Sigmoid colon (tissue), 7 donors: ENCODE results near the gene HOXB9. TPM values are rescaled to one million over a fixed set of nuclear protein-coding genes. Genes with fewer than 3 reads are reported as not detected.

Source experiments
- DNase-seq: peaks from one replicate; pipeline ENCODE4 v3.0.0-alpha.2; 2019
- H3K27ac ChIP-seq, 4 donors: fragments of 200-600 bp; sonication (generic); one replicate each; pipeline ENCODE4 v1.5.1; 2016 to 2019; ENCODE audit warnings: mild to moderate bottlenecking in 1 of 4
- H3K27me3 ChIP-seq, 3 donors: fragments of 200-600 bp; sonication (generic); one replicate each; pipeline ENCODE4 v1.5.1; 2019; ENCODE audit warnings: mild to moderate bottlenecking in 1 of 3
- H3K36me3 ChIP-seq, 4 donors: fragments of 200-600 bp; sonication (generic); one replicate each; pipeline ENCODE4 v1.5.1; 2016 to 2019
- H3K4me1 ChIP-seq, 4 donors: fragments of 200-600 bp; sonication (generic); one replicate each; pipeline ENCODE4 v1.5.1; 2017 to 2019
- H3K4me3 ChIP-seq, 4 donors: fragments of 200-600 bp; sonication (generic); one replicate each; pipeline ENCODE4 v1.5.1; 2017 to 2019; ENCODE audit warnings: mild to moderate bottlenecking in 2 of 4, moderate library complexity in 1 of 4
- H3K9me3 ChIP-seq, 4 donors: fragments of 200-600 bp in 3 of 4; sonication (generic) in 3 of 4; one replicate each; pipeline versions ENCODE4 v1.5.1 to v1.6.1; 2013 to 2019
- CTCF ChIP-seq, 4 experiments: fragments of 450-650 bp in 3 of 4; fragments of 200-600 bp in 1 of 4; IDR thresholded peaks; one replicate each; pipeline ENCODE4 v1.5.1; 2016 to 2019; ENCODE audit warnings: antibody characterized with exemption in 4 of 4, mild to moderate bottlenecking in 3 of 4, moderate library complexity in 2 of 4
- EP300 ChIP-seq, 4 donors: sonication (generic); formaldehyde crosslinking; IDR thresholded peaks; one replicate each; pipeline ENCODE4 v1.6.1; 2017; ENCODE audit warnings: antibody characterized with exemption in 4 of 4
- POLR2A ChIP-seq, 2 donors: fragments of 450-650 bp; IDR thresholded peaks; one replicate each; pipeline ENCODE4 v1.6.1; 2016; ENCODE audit warnings: antibody characterized with exemption in 2 of 2, mild to moderate bottlenecking in 2 of 2, moderate library complexity in 2 of 2
- POLR2AphosphoS5 ChIP-seq, 4 donors: sonication (generic); formaldehyde crosslinking; IDR thresholded peaks; one replicate each; pipeline ENCODE4 v1.6.1; 2017; ENCODE audit warnings: antibody characterized with exemption in 4 of 4
- WGBS, 2 donors: extraction: QIAGEN DNeasy Blood & Tissue Kit; methylation state at CpG; one replicate each; pipeline ENCODE4 v1.1.7; 2013; 5-methylcytosine and 5-hydroxymethylcytosine counted together
- intact Hi-C: fragments of 100-400 bp; cut with DNase I; formaldehyde crosslinking; loops from one replicate; pipeline ENCODE4 v1.15.1; 2023
- polyA plus RNA-seq, 3 donors: library from polyadenylated mRNA; stranded (reverse); fragments of 200-250 nt; gene quantifications; one replicate each; pipeline ENCODE4 v1.2.3, GENCODE V29; 2013
- total RNA-seq, 4 donors: library from RNA; depleted of rRNA; stranded (reverse); fragments of >200 nt; gene quantifications; one replicate each; pipeline ENCODE4 v1.1.0, GENCODE V29; 2016
- donor health status: healthy with polysubstance abuse.
- donor health status: Bipolar disorder and iron deficiency.
- donor health status: healthy.

The HOXB9 gene
- total and polyA plus RNA-seq, 7 donors: 0.28 to 52.1 (median 18.0) TPM; not detected in 3

- peaks cover 79 to 100% (median 100%) of the 10 kb centered on the region in 3 donors for H3K27me3 ChIP-seq
- no peak for DNase-seq
- 16 to 51% methylated on average over 5 of the region's 5 CpGs for WGBS, 2 donors
Observed at GRCh38 chr17:48629411-48629759, 3.2 kb upstream of the HOXB9 start.

GRCh38 chr17:48628649-48629410 is 2.7 kb upstream of the HOXB9 start:
- Histone ChIP-seq H3K36me3 (no peaks in the 10 kb centered on the region), H3K4me3 (no peak overlapping the region), H3K4me1 (peaks cover 0 to 32% (median 28%) of the 10 kb centered on the region in 4 donors), H3K9me3 (no peaks in the 10 kb centered on the region), H3K27ac (no peak overlapping the region), H3K27me3 (peaks cover 78 to 100% (median 99%) of the 10 kb centered on the region in 3 donors)
- DNase-seq: no peak
- WGBS, 2 donors: 11 to 34% methylated on average over 5 of the region's 5 CpGs
- TF ChIP-seq POLR2A (IDR thresholded peaks at IDR 0.05): no peak
- no peak for TF ChIP-seq POLR2AphosphoS5 (IDR thresholded peaks at IDR 0.05)
- no peak for TF ChIP-seq CTCF (IDR thresholded peaks at IDR 0.05)
- TF ChIP-seq EP300 (IDR thresholded peaks at IDR 0.05): no peak
- intact Hi-C loops: no loop called here

More at GRCh38 chr17:48629411-48629759, 3.2 kb upstream of the HOXB9 start:
- H3K36me3 ChIP-seq: no peaks in the 10 kb centered on the region
- H3K4me1 ChIP-seq: peaks cover 0 to 37% (median 28%) of the 10 kb centered on the region in 4 donors
- H3K4me3 ChIP-seq: no peak overlapping the region
- intact Hi-C loops: no loop called here
- TF ChIP-seq POLR2A (IDR thresholded peaks at IDR 0.05): no peak
- H3K9me3 ChIP-seq: no peaks in the 10 kb centered on the region
- H3K27ac ChIP-seq: no peak overlapping the region

GRCh38 chr17:48627623-48628521 is 1.7 kb upstream of the HOXB9 start:
- peaks cover 0 to 26% (median 24%) of the 10 kb centered on the region in 4 donors for H3K4me1 ChIP-seq
- H3K4me3 ChIP-seq: no peak overlapping the region
- TF ChIP-seq EP300 (IDR thresholded peaks at IDR 0.05) (no peak), CTCF (IDR thresholded peaks at IDR 0.05) (no peak), POLR2AphosphoS5 (IDR thresholded peaks at IDR 0.05) (no peak), POLR2A (IDR thresholded peaks at IDR 0.05) (no peak)
- WGBS, 2 donors: 13 to 52% methylated on average over 27 of the region's 27 CpGs
- H3K27me3 ChIP-seq: peaks cover 74 to 100% (median 99%) of the 10 kb centered on the region in 3 donors
- no peaks in the 10 kb centered on the region for H3K36me3 ChIP-seq
- no peak for DNase-seq
- no peaks in the 10 kb centered on the region for H3K9me3 ChIP-seq
- intact Hi-C loops: no loop called here
- no peak overlapping the region for H3K27ac ChIP-seq

- intact Hi-C loops: no loop called here
- Histone ChIP-seq H3K27me3 (peaks cover 77 to 100% (median 99%) of the 10 kb centered on the region in 3 donors), H3K4me3 (no peak overlapping the region), H3K4me1 (peaks cover 0 to 26% (median 24%) of the 10 kb centered on the region in 4 donors), H3K27ac (no peak overlapping the region), H3K9me3 (no peaks in the 10 kb centered on the region), H3K36me3 (no peaks in the 10 kb centered on the region)
- DNase-seq: no peak
- 12 to 38% methylated on average over 5 of the region's 5 CpGs for WGBS, 2 donors
- TF ChIP-seq POLR2AphosphoS5 (IDR thresholded peaks at IDR 0.05): no peak
Observed at GRCh38 chr17:48627118-48627597, 1.0 kb upstream of the HOXB9 start.

- Histone ChIP-seq H3K36me3 (no peaks in the 10 kb centered on the region), H3K9me3 (no peaks in the 10 kb centered on the region), H3K27me3 (peaks cover 76 to 100% (median 99%) of the 10 kb centered on the region in 3 donors), H3K4me1 (peaks cover 0 to 26% (median 24%) of the 10 kb centered on the region in 4 donors), H3K27ac (peak overlapping the region in 1 of 4 donors; percentile 11), H3K4me3 (peak overlapping the region in 3 of 4 donors; percentile 31 to 45 (median 32))
- 1% methylated on average over 69 of the region's 69 CpGs for WGBS, 2 donors
- DNase-seq: no peak
- intact Hi-C loops: no loop called here
- TF ChIP-seq CTCF (IDR thresholded peaks at IDR 0.05) (no peak), EP300 (IDR thresholded peaks at IDR 0.05) (no peak), POLR2A (IDR thresholded peaks at IDR 0.05) (no peak), POLR2AphosphoS5 (IDR thresholded peaks at IDR 0.05) (no peak)
Observed at GRCh38 chr17:48625495-48626244, 488 bp downstream of the HOXB9 start.
